ENCODE measurements around the gene RPL18A. TPM values are rescaled to one million over a fixed set of nuclear protein-coding genes. Genes with fewer than 3 reads are reported as not detected.

RPL18A gene
- total RNA-seq, 1 experiment from 2014 or later, result 2,837 TPM

- Histone ChIP-seq H3K79me2 (ENCODE audit: insufficient read depth, low read length) (no peaks in the 10 kb centered on the region), H4K20me1 (ENCODE audit: control insufficient read depth, insufficient read depth, insufficient read length) (no peaks in the 10 kb centered on the region), H3K27me3 (ENCODE audit: insufficient read depth, low read length) (no peaks in the 10 kb centered on the region), H3K9ac (ENCODE audit: extremely low read depth, insufficient read length, low read length) (no peak overlapping the region), H2AK5ac (ENCODE audit: insufficient read length, low read length) (no peak overlapping the region), H3K14ac (ENCODE audit: insufficient read depth, low read length) (no peak overlapping the region; the same call in 1 of the 2 replicates), H3K4me2 (ENCODE audit: insufficient read depth, insufficient read length, low read length) (no peak overlapping the region), H3K56ac (ENCODE audit: insufficient read length, low read depth, low read length) (no peak overlapping the region), H3K23me2 (ENCODE audit: insufficient read length, low read depth, low read length, poor library complexity, severe bottlenecking) (no peaks in the 10 kb centered on the region), H2BK12ac (ENCODE audit: insufficient read length, low read depth, low read length) (no peak overlapping the region), H3K9me3 (ENCODE audit: control insufficient read depth, low read depth, low read length) (no peaks in the 10 kb centered on the region), H3K18ac (ENCODE audit: insufficient read length, low read depth, low read length) (no peak overlapping the region), H3K79me1 (ENCODE audit: insufficient read depth, low read depth, low read length, poor library complexity, severe bottlenecking) (no peaks in the 10 kb centered on the region), H2BK5ac (ENCODE audit: insufficient read length, low read length) (no peak overlapping the region), H4K8ac (replicated peaks; ENCODE audit: insufficient read length, low read depth, low read length) (peak overlapping the region; percentile 72), H2AFZ (ENCODE audit: low read length) (no peak overlapping the region), H3K23ac (ENCODE audit: insufficient read length, low read depth, low read length) (no peak overlapping the region), H4K5ac (ENCODE audit: insufficient read length, low read depth, low read length) (no peak overlapping the region), H4K91ac (ENCODE audit: insufficient read length, low read depth, low read length) (no peak overlapping the region), H3K4me1 (ENCODE audit: insufficient read depth, low read length) (no peaks in the 10 kb centered on the region), H2BK120ac (ENCODE audit: low read depth, low read length, poor library complexity, severe bottlenecking) (no peak overlapping the region), H3K4ac (ENCODE audit: low read depth, low read length) (no peak overlapping the region), H3T11ph (ENCODE audit: low read length) (no peak overlapping the region), H2BK15ac (ENCODE audit: low read depth, low read length) (no peak overlapping the region), H3K27ac (ENCODE audit: insufficient read length, low read depth, low read length) (no peak overlapping the region), H2BK20ac (ENCODE audit: low read depth, low read length, poor library complexity, severe bottlenecking) (no peak overlapping the region)
- Mint-ChIP-seq H3K9me3 (no peaks in the 10 kb centered on the region), H3K27me3 (ENCODE audit: low read depth) (peaks cover 2% of the 10 kb centered on the region), H3K4me3 (no peak overlapping the region), H3K4me1 (no peaks in the 10 kb centered on the region), H3K27ac (no peak overlapping the region), H3K36me3 (ENCODE audit: insufficient read depth in 1 of 3, low read depth in 3 of 3) (no peaks in the 10 kb centered on the region)
- no peak for TF ChIP-seq CTCF (conservative IDR thresholded peaks at IDR 0.05)
- WGBS (ENCODE audit: extremely low coverage, insufficient read length, low lambda C conversion rate), result no CpG with 5 or more reads among the region's 2 CpGs
- no peak for DNase-seq
These were observed 48.6 kb upstream of the RPL18A start for GRCh38 chr19:17811103-17811502.

All from H9 (cell line).